SK-N-SH (cell line): ENCODE data around the gene PDXDC1. TPM values are rescaled to one million over a fixed set of nuclear protein-coding genes. Genes with fewer than 3 reads are reported as not detected.

Experiments
- CTCF ChIA-PET: fragments of 300-600, 350-600 bp; formaldehyde crosslinking; extraction: SDS; loops from one replicate; lab custom pipeline; 2021; lab: Yijun Ruan, JAX
- POLR2A ChIA-PET: fragments of 350-600 bp; sonication (Branson Sonifier 250); formaldehyde crosslinking; extraction: SDS; loops from one replicate; lab custom pipeline; 2020; ENCODE audit warnings: antibody characterized with exemption, inconsistent platforms; lab: Yijun Ruan, JAX
- DNase-seq: peaks from one replicate; pipeline ENCODE4 v3.0.0; 2012
- H2AFZ ChIP-seq: fragments of 200-600 bp; sonication (generic); 2 replicates; pipeline ENCODE4 v1.8.1; 2016; ENCODE audit warnings: antibody characterized with exemption, mild to moderate bottlenecking, low read depth
- H3F3A ChIP-seq: fragments of 200-600 bp; sonication (generic); replicated peaks from 2 replicates; pipeline ENCODE3; 2016; ENCODE audit warnings: antibody characterized with exemption, mild to moderate bottlenecking; ENCODE audit not compliant: insufficient read depth
- H3K27ac ChIP-seq, 2 experiments: fragments of 200-500 bp in 1 of 2; fragments of 200-600 bp in 1 of 2; sonication (Bioruptor generic) in 1 of 2; sonication (generic), shearing (Covaris generic) in 1 of 2; 2 replicates each; pipeline versions ENCODE4 v1.5.1 to v1.6.1; 2014 to 2016; ENCODE audit warnings: low read depth in 2 of 2, inconsistent platforms in 1 of 2, low read length in 1 of 2, mild to moderate bottlenecking in 1 of 2, mixed read lengths in 1 of 2
- H3K27me3 ChIP-seq: fragments of 200-600 bp; sonication (generic), shearing (Covaris generic); 2 replicates; pipeline ENCODE4 v1.6.1; 2016; ENCODE audit warnings: mixed run types; ENCODE audit not compliant: insufficient read depth
- H3K36me3 ChIP-seq, 2 experiments: fragments of 200-500 bp in 1 of 2; fragments of 200-600 bp in 1 of 2; sonication (Bioruptor generic) in 1 of 2; sonication (generic) in 1 of 2; replicated peaks in 1 of 2; 2 replicates each; pipeline versions ENCODE3 to v1.5.1; 2014 to 2016; ENCODE audit warnings: low read length in 1 of 2, mild to moderate bottlenecking in 1 of 2; ENCODE audit not compliant: insufficient read depth in 2 of 2, control insufficient read depth in 1 of 2
- H3K4me1 ChIP-seq, 2 experiments: fragments of 200-500 bp in 1 of 2; fragments of 200-600 bp in 1 of 2; sonication (Bioruptor generic) in 1 of 2; sonication (generic), shearing (Covaris generic) in 1 of 2; 2 replicates each; pipeline versions ENCODE4 v1.5.1 to v1.6.1; 2014 to 2016; ENCODE audit warnings: low read depth in 1 of 2, low read length in 1 of 2, mixed run types in 1 of 2; ENCODE audit not compliant: insufficient read depth in 2 of 2, control insufficient read depth in 1 of 2
- H3K4me2 ChIP-seq: fragments of 200-600 bp; sonication (generic), shearing (Covaris generic); 2 replicates; pipeline ENCODE4 v1.6.1; 2017; ENCODE audit warnings: mixed run types
- H3K4me3 ChIP-seq, 2 experiments: fragments of 200-500 bp in 1 of 2; fragments of 200-600 bp in 1 of 2; sonication (Bioruptor generic) in 1 of 2; sonication (generic), shearing (Covaris generic) in 1 of 2; 2 replicates each; pipeline versions ENCODE4 v1.5.1 to v1.8.1; 2014 to 2016; ENCODE audit warnings: low read depth in 2 of 2, inconsistent platforms in 1 of 2, low read length in 1 of 2, mild to moderate bottlenecking in 1 of 2, mixed read lengths in 1 of 2, moderate library complexity in 1 of 2
- H3K79me2 ChIP-seq: fragments of 200-600 bp; sonication (generic); 2 replicates; pipeline ENCODE4 v1.8.1; 2017; ENCODE audit warnings: mild to moderate bottlenecking; ENCODE audit not compliant: insufficient read depth
- H3K9ac ChIP-seq: fragments of 200-600 bp; sonication (generic); 2 replicates; pipeline ENCODE4 v1.6.1; 2017; ENCODE audit warnings: mixed run types
- H3K9me2 ChIP-seq: fragments of 200-600 bp; sonication (generic); 2 replicates; pipeline ENCODE4 v1.6.1; 2017; ENCODE audit warnings: mixed run types
- H3K9me3 ChIP-seq: fragments of 200-600 bp; sonication (generic); 2 replicates; pipeline ENCODE4 v1.6.1; 2017; ENCODE audit warnings: mixed run types, mild to moderate bottlenecking, moderate library complexity
- H4K20me1 ChIP-seq: fragments of 200-600 bp; sonication (generic); 2 replicates; pipeline ENCODE4 v1.6.1; 2017; ENCODE audit warnings: mild to moderate bottlenecking, mixed run types; ENCODE audit not compliant: insufficient read depth
- EP300 ChIP-seq, 2 experiments: IDR thresholded peaks; 2 replicates each; pipeline versions ENCODE4 v1.4.0 to v1.6.1; 2012; ENCODE audit warnings: borderline replicate concordance in 1 of 2, low read depth in 1 of 2, low read length in 1 of 2
- FOXJ3 ChIP-seq: sonication (generic); formaldehyde crosslinking; IDR thresholded peaks from 2 replicates; pipeline ENCODE4 v1.5.1; 2020; ENCODE audit warnings: mild to moderate bottlenecking, missing genetic modification reagents
- FOXM1 ChIP-seq: IDR thresholded peaks from 2 replicates; pipeline ENCODE4 v1.4.0; 2012; ENCODE audit warnings: low read depth, mild to moderate bottlenecking
- GATA2 ChIP-seq: sonication (generic); formaldehyde crosslinking; IDR thresholded peaks from 2 replicates; pipeline ENCODE4 v1.5.0; 2020; ENCODE audit warnings: mild to moderate bottlenecking, missing genetic modification reagents
- JUND ChIP-seq: IDR thresholded peaks from 2 replicates; pipeline ENCODE4 v1.4.0; 2012
- MXI1 ChIP-seq: IDR thresholded peaks from 2 replicates; pipeline ENCODE4 v1.6.1; 2012; ENCODE audit warnings: mild to moderate bottlenecking, low read depth, low read length, improper control_type of control experiment
- NFIC ChIP-seq: IDR thresholded peaks from 2 replicates; pipeline ENCODE4 v1.4.0; 2012; ENCODE audit warnings: borderline replicate concordance
- PBX3 ChIP-seq: IDR thresholded peaks from 2 replicates; pipeline ENCODE4; 2012
- RAD21 ChIP-seq: IDR thresholded peaks from 2 replicates; pipeline ENCODE4 v1.6.1; 2012; ENCODE audit warnings: mild to moderate bottlenecking, low read length
- REST ChIP-seq: IDR thresholded peaks from 2 replicates; pipeline ENCODE4 v1.6.1; 2012; ENCODE audit warnings: mild to moderate bottlenecking, low read depth, low read length, moderate library complexity
- SIN3A ChIP-seq: IDR thresholded peaks from 2 replicates; pipeline ENCODE4 v1.6.1; 2012; ENCODE audit warnings: low read depth, mild to moderate bottlenecking, low read length, moderate library complexity, borderline replicate concordance
- TCF12 ChIP-seq: IDR thresholded peaks from 2 replicates; pipeline ENCODE4 v1.4.0; 2012
- USF2 ChIP-seq: fragments of 150-350 bp; IDR thresholded peaks from 2 replicates; pipeline ENCODE4 v1.6.1; 2017; ENCODE audit warnings: antibody characterized with exemption, low read length, low read depth, borderline replicate concordance
- WGBS: methylation state at CpG from one replicate; pipeline ENCODE4 v1.1.6; 2017; ENCODE audit warnings: low lambda C conversion rate; 5-methylcytosine and 5-hydroxymethylcytosine counted together
- polyA plus RNA-seq, 3 experiments: library from polyadenylated mRNA; depleted of rRNA; stranded (reverse); fragments of >200 nt; gene quantifications; 2 replicates each; pipeline ENCODE4 v1.2.3, GENCODE V29; 2012

PDXDC1 gene
- polyA plus RNA-seq, 1 of the 3 experiments (the other 2 are of a cell fraction): 37.4 TPM

GRCh38 chr16:15033309-15033707, 58.5 kb downstream of the PDXDC1 start:
- Histone ChIP-seq H3K9me3 (no peaks in the 10 kb centered on the region), H3K9me2 (no peaks in the 10 kb centered on the region), H2AFZ (no peak overlapping the region), H3K27ac (peak overlapping the region in 1 of 2 experiments; percentile 85; a peak in 2 of 4 replicates), H3K9ac (no peak overlapping the region), H4K20me1 (peaks cover 11% of the 10 kb centered on the region), H3K4me3 (no peak overlapping the region), H3K79me2 (peaks cover 13% of the 10 kb centered on the region; the same call in 1 of the 2 replicates), H3K4me1 (peaks cover 0 to 34% of the 10 kb centered on the region in 2 experiments; a peak in 2 of 4 replicates), H3K4me2 (no peak overlapping the region), H3F3A (peaks cover 4% of the 10 kb centered on the region), H3K27me3 (no peaks in the 10 kb centered on the region), H3K36me3 (peaks cover 44 to 77% of the 10 kb centered on the region in 2 experiments)
- ChIA-PET CTCF (interaction anchor here (1.5 to 1.6 kb wide), 2 partner anchors 11 to 19 kb away, joined by 5 to 6 read pairs; no protein-coding TSS in a partner anchor), POLR2A (interaction anchor here (0.8 kb wide), 1 partner anchor 558 kb away, joined by 3 read pairs; no protein-coding TSS in a partner anchor)
- TF ChIP-seq RAD21 (no peak), SIN3A (no peak), EP300 (IDR thresholded peaks at IDR 0.05; ENCODE audit: borderline replicate concordance in 1 of 2, low read depth in 1 of 2, low read length in 1 of 2) (peak in 1 of 2 experiments; percentile 59; a peak in 2 of 4 replicates), MXI1 (peak; percentile 87), USF2 (no peak), FOXJ3 (CRISPR knock-in tag) (0 out of 2 replicates have a peak, but pooled peaks have one; percentile 46), PBX3 (peak; percentile 75), JUND (no peak), NFIC (peak; percentile 68), TCF12 (peak; percentile 86), REST (no peak), FOXM1 (no peak), GATA2 (no peak)
- peak; percentile 72 for DNase-seq
- 81% methylated on average over 6 of the region's 14 CpGs for WGBS
